Tibial artery (tissue), 4 donors: Measurements from ENCODE around the gene ZEB2.

Source experiments
- DNase-seq, 2 donors: peaks; one replicate each; pipeline ENCODE4 v3.0.0-alpha.2; 2019
- H3K27ac ChIP-seq, 2 donors: fragments of 200-600 bp; sonication (generic) in 1 of 2; 1 replicate in 1 of 2; 2 replicates in 1 of 2; pipeline ENCODE4 v1.5.1; 2018 to 2019; ENCODE audit warnings: mild to moderate bottlenecking in 1 of 2
- H3K27me3 ChIP-seq, 2 donors: fragments of 200-600 bp; sonication (generic) in 1 of 2; one replicate each; pipeline versions ENCODE4 v1.5.1 to v1.6.0; 2016 to 2019
- H3K36me3 ChIP-seq, 3 donors: fragments of 200-600 bp; sonication (generic) in 2 of 3; one replicate each; pipeline ENCODE4 v1.5.1; 2016 to 2019; ENCODE audit warnings: mild to moderate bottlenecking in 2 of 3
- H3K4me1 ChIP-seq, 4 donors: fragments of 200-600 bp; sonication (generic) in 2 of 4; 1 replicate in 3 of 4; 2 replicates in 1 of 4; pipeline ENCODE4 v1.5.1; 2016 to 2019
- H3K4me3 ChIP-seq, 2 donors: fragments of 200-600 bp; sonication (generic) in 1 of 2; 1 replicate in 1 of 2; 2 replicates in 1 of 2; pipeline ENCODE4 v1.5.1; 2018 to 2019; ENCODE audit warnings: mild to moderate bottlenecking in 2 of 2
- H3K9me3 ChIP-seq, 3 donors: fragments of 200-600 bp; sonication (generic) in 1 of 3; one replicate each; pipeline ENCODE4 v1.5.1; 2016 to 2019
- intact Hi-C: fragments of 100-400 bp; cut with DNase I; formaldehyde crosslinking; loops from one replicate; pipeline ENCODE4 v1.15.0; 2023; ENCODE audit warnings: low total_unique reads
- TF ChIP-seq, protein P1 (sequence below), 2 experiments: fragments of 200-600 bp in 1 of 2; fragments of 450-650 bp in 1 of 2; IDR thresholded peaks; one replicate each; pipeline ENCODE4 v1.5.1; 2017 to 2019; ENCODE audit warnings: antibody characterized with exemption in 2 of 2, mild to moderate bottlenecking in 1 of 2, moderate library complexity in 1 of 2

The ZEB2 gene

DNA sequence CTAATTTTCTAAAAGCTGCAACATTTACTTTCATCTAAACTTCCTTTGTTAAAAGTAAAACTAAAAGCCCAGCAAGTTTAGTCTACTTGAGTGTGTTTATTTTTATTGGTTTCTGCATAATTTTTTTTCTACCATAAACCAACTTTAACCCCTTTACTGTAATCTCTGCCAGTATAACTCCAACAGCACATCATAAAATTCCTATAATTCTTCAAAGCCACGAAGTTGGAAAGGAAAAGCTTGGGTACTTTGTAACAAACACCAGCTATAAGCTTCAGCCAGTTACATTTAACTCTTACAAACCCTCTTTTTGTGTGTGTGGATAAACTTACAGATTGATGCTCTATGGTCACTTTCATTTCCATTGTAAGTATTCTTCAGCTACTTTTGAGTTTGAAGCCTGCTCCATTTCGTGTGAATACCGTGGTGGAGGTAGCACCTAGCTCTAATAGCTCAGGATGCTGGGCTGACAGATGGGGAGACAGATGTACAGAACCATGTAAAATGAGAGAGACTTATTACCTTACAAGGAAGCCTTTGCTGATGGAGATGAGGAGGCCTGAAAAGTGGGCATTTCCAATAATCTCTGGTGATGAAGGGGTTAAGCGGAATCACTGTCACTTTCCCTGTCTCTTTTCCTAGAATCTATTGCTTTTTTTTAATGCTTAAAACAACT lies 42.5 kb downstream of the ZEB2 start:
- TF ChIP-seq, protein P1, sequence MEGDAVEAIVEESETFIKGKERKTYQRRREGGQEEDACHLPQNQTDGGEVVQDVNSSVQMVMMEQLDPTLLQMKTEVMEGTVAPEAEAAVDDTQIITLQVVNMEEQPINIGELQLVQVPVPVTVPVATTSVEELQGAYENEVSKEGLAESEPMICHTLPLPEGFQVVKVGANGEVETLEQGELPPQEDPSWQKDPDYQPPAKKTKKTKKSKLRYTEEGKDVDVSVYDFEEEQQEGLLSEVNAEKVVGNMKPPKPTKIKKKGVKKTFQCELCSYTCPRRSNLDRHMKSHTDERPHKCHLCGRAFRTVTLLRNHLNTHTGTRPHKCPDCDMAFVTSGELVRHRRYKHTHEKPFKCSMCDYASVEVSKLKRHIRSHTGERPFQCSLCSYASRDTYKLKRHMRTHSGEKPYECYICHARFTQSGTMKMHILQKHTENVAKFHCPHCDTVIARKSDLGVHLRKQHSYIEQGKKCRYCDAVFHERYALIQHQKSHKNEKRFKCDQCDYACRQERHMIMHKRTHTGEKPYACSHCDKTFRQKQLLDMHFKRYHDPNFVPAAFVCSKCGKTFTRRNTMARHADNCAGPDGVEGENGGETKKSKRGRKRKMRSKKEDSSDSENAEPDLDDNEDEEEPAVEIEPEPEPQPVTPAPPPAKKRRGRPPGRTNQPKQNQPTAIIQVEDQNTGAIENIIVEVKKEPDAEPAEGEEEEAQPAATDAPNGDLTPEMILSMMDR (IDR thresholded peaks at IDR 0.05) = no peak
- Histone ChIP-seq H3K4me1 (peaks cover 0 to 88% (median 38%) of the 10 kb centered on the region in 4 donors), H3K9me3 (no peaks in the 10 kb centered on the region), H3K27ac (peak overlapping the region; percentile 29 to 56), H3K4me3 (peak overlapping the region in 1 of 2 donors; percentile 9), H3K27me3 (no peaks in the 10 kb centered on the region), H3K36me3 (no peaks in the 10 kb centered on the region)
- DNase-seq = no peak
- intact Hi-C loops = no loop called here

DNA sequence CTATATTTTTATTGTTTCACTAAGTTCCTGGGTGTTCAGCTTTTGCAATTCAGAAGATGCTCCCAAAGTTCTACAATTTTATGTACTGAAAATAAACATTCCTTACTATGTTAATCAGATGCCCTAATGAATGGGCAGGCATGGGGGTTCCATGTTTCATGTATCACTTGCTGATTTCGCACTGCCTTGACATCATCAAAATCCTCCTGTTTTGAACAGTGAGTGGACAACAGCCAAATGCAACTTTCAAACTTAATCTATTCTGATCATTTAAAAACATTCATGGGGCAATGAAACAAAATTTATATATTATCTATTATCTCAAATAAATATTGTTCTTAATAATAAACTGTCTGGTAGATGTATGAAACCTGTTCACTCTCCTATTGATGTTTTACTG lies 43.2 kb downstream of the ZEB2 start:
- peaks cover 0 to 85% (median 39%) of the 10 kb centered on the region in 4 donors for H3K4me1 ChIP-seq
- H3K36me3 ChIP-seq = no peaks in the 10 kb centered on the region
- intact Hi-C loops = no loop called here
- no peak overlapping the region for H3K4me3 ChIP-seq
- H3K27ac ChIP-seq = peak overlapping the region in 1 of 2 donors; percentile 56
- no peaks in the 10 kb centered on the region for H3K27me3 ChIP-seq
- TF ChIP-seq, protein P1 (IDR thresholded peaks at IDR 0.05) = no peak
- H3K9me3 ChIP-seq = no peaks in the 10 kb centered on the region
- no peak for DNase-seq

DNA sequence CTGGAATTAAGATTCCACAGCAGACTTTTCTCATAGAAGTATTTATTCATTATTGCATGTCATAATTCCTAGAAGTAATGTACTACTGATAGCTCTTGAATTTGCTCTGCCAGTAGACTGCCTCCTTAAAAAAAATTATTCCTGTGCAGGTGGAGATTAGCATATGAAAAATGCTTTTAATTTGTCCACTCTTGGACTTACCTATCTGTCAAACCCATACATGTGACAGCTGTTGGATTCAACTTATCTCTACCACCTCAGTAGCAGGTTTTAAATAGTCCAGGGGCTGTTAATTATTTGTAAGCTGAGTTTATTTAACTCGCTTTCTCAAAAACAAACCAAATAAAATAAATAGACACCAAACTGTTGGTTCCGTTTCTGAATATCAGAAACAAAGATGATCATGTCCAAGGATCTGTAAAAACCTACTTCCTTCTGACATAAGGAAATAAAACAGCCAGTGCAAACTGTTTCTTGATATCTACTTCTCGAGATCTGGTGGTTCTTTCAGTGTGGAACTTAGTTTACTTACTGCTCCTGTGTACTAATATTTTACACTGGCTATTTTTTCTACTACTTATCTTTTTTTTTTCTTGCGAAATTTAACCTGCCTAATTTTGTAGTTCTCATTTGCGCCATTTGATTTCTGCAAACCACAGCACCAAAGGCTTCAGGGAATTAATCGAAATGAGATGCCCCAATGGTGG lies 44.2 kb downstream of the ZEB2 start:
- Histone ChIP-seq H3K9me3 (no peaks in the 10 kb centered on the region), H3K27ac (peak overlapping the region in 1 of 2 donors; percentile 5), H3K36me3 (no peaks in the 10 kb centered on the region), H3K27me3 (no peaks in the 10 kb centered on the region), H3K4me3 (no peak overlapping the region), H3K4me1 (peaks cover 0 to 85% (median 44%) of the 10 kb centered on the region in 4 donors)
- intact Hi-C loops = no loop called here
- TF ChIP-seq, protein P1 (IDR thresholded peaks at IDR 0.05) = no peak
- no peak for DNase-seq

DNA sequence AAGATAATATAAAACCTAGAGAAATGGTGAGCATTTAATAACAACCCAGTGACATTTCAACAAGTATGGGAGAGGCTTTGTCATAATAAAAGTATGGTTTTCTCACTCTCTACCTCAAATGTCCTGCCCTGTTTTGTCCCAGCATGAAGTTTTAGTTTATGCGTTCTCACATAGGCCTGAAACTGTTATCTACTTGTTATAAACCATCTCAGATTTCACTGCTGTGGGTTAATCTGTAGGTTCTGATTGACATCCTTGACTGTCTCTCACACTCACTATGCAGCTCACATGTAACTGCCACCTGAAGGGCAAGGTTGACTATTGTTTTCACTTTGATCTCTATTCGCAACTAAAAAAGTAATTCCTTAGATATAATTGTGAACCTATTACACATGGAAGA lies 44.9 kb downstream of the ZEB2 start:
- no peaks in the 10 kb centered on the region for H3K36me3 ChIP-seq
- no peak for DNase-seq
- TF ChIP-seq, protein P1 (IDR thresholded peaks at IDR 0.05) = no peak

DNA sequence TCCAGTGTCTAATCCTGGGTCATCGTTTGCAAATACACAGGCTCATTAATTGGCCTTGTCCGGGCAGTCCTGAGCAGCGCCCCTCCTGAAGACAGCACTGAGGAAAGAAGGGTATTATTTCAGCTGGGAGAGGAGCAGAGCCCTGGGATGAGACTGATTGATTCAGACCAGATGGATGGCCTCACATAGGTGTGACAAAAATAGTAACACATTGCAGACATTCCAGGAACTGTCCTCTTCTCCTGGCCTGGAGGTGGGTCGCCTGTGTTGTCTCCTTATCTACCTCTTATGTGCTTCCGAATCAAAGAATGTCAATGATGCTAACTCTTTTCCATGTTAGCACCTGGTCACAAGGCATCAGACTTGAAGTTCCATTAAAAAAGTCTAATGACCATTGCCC lies 45.9 kb downstream of the ZEB2 start:
- TF ChIP-seq, protein P1 (IDR thresholded peaks at IDR 0.05) = no peak
- H3K9me3 ChIP-seq = no peaks in the 10 kb centered on the region

More for the DNA sequence above, 44.9 kb downstream of the ZEB2 start:
- H3K4me3 ChIP-seq = no peak overlapping the region
- peaks cover 0 to 85% (median 44%) of the 10 kb centered on the region in 4 donors for H3K4me1 ChIP-seq
- intact Hi-C loops = no loop called here
- no peaks in the 10 kb centered on the region for H3K9me3 ChIP-seq
- H3K27me3 ChIP-seq = no peaks in the 10 kb centered on the region
- H3K27ac ChIP-seq = no peak overlapping the region

More for the DNA sequence above, 45.9 kb downstream of the ZEB2 start:
- DNase-seq = no peak
- Histone ChIP-seq H3K4me1 (peaks cover 0 to 85% (median 39%) of the 10 kb centered on the region in 4 donors), H3K27me3 (no peaks in the 10 kb centered on the region), H3K4me3 (no peak overlapping the region), H3K27ac (no peak overlapping the region), H3K36me3 (no peaks in the 10 kb centered on the region)
- intact Hi-C loops = no loop called here
